Measurements from ENCODE around the gene MYH16.
"Not testable (repeated sequence)": the region's sequence is repeated elsewhere in the genome, so short reads cannot be mapped to it uniquely, and the experiment has no call there.

Gene MYH16

DNA sequence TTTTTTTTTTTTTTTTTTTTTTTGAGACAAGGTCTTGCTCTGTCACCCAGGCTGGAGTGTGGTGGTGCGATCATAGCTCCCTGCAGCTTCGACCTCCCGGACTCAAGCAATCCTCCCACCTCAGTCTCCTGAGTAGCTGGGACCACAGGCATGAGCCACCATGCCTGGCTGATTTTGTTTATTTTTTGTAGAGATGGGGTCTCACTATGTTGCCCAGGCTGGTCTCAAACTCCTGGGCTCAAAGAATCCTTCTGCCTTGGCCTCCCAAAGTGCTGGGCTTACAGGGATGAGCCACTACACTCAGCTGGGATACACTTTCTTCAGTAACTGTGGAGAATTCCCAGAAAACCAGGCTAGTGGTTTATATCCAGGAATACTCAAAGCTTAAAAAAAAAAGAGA lies 78.0 kb downstream of the MYH16 start:
- H3K4me3 ChIP-seq (ENCODE audit: low read length); H2BK120ac ChIP-seq (ENCODE audit: low read depth, low read length); DNase-seq; H2BK5ac ChIP-seq (ENCODE audit: low read length); H3K4me1 ChIP-seq (ENCODE audit: control insufficient read depth, low read depth, low read length); H3K27me3 ChIP-seq (ENCODE audit: insufficient read depth, low read length, poor library complexity); H4K5ac ChIP-seq (ENCODE audit: low read length); H2AK5ac ChIP-seq (ENCODE audit: low read length); H3K4me2 ChIP-seq (ENCODE audit: low read length); H3K23ac ChIP-seq (ENCODE audit: low read length); H3K18ac ChIP-seq (ENCODE audit: low read length); H3K9ac ChIP-seq (ENCODE audit: low read length); H3K79me2 ChIP-seq (ENCODE audit: control insufficient read depth, insufficient read depth, low read length); H2BK15ac ChIP-seq (replicated peaks; ENCODE audit: low read depth); H3K4ac ChIP-seq (ENCODE audit: low read depth, low read length); H4K8ac ChIP-seq (ENCODE audit: low read depth, low read length); H3K56ac ChIP-seq (ENCODE audit: low read length); H3K27ac ChIP-seq (ENCODE audit: low read depth, low read length); H3K79me1 ChIP-seq (ENCODE audit: low read length); H3K36me3 ChIP-seq (ENCODE audit: control insufficient read depth, insufficient read depth, low read length): not testable (repeated sequence)
- no CpG with 5 or more reads among the region's 3 CpGs for WGBS (ENCODE audit: extremely low coverage, insufficient coverage, low lambda C conversion rate)

- Histone ChIP-seq H2BK120ac (ENCODE audit: low read depth, low read length) (no peak overlapping the region), H3K18ac (ENCODE audit: low read length) (no peak overlapping the region), H4K8ac (ENCODE audit: low read depth, low read length) (no peak overlapping the region), H2AK5ac (ENCODE audit: low read length) (no peak overlapping the region), H3K79me2 (ENCODE audit: control insufficient read depth, insufficient read depth, low read length) (no peaks in the 10 kb centered on the region), H3K27ac (ENCODE audit: low read depth, low read length) (no peak overlapping the region), H4K5ac (ENCODE audit: low read length) (no peak overlapping the region), H2BK5ac (ENCODE audit: low read length) (no peak overlapping the region), H3K23ac (ENCODE audit: low read length) (no peak overlapping the region), H2BK15ac (replicated peaks; ENCODE audit: low read depth) (no peak overlapping the region), H3K4me3 (ENCODE audit: low read length) (no peak overlapping the region), H3K56ac (ENCODE audit: low read length) (no peak overlapping the region), H3K9ac (ENCODE audit: low read length) (no peak overlapping the region), H3K4ac (ENCODE audit: low read depth, low read length) (no peak overlapping the region), H3K27me3 (ENCODE audit: insufficient read depth, low read length, poor library complexity) (no peaks in the 10 kb centered on the region), H3K4me2 (ENCODE audit: low read length) (no peak overlapping the region), H3K79me1 (ENCODE audit: low read length) (no peaks in the 10 kb centered on the region), H3K36me3 (ENCODE audit: control insufficient read depth, insufficient read depth, low read length) (peaks cover 4% of the 10 kb centered on the region), H3K4me1 (ENCODE audit: control insufficient read depth, low read depth, low read length) (no peaks in the 10 kb centered on the region)
- no CpG with 5 or more reads among the region's 5 CpGs for WGBS (ENCODE audit: extremely low coverage, insufficient coverage, low lambda C conversion rate)
- no peak for DNase-seq
These were observed 79.6 kb downstream of the MYH16 start for GRCh38 chr7:99352247-99352646.

DNA sequence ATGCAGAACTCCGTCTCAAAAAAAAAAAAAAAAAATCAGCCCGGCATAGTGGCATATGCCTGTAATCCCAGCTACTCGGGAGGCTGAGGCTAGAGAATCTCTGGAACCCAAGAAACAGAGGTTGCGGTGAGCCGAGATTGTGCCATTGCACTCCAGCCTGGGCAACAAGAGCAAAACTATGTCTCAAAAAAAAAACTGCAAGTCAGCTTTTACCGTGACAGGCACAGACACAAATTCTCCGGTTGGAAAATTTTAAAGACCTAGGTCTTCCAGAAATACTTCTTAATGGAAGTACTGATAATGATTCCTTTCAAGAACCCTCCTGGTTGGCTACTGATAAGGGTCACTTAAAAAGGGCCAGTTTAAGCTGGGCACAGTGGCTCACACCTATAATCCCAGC lies 82.5 kb downstream of the MYH16 start:
- no peak overlapping the region for H2BK15ac ChIP-seq (replicated peaks; ENCODE audit: low read depth)
- H3K27me3 ChIP-seq (ENCODE audit: insufficient read depth, low read length, poor library complexity) = no peaks in the 10 kb centered on the region
- WGBS (ENCODE audit: extremely low coverage, insufficient coverage, low lambda C conversion rate) = no CpG with 5 or more reads among the region's 7 CpGs
- H3K23ac ChIP-seq (ENCODE audit: low read length) = no peak overlapping the region
- H3K9ac ChIP-seq (ENCODE audit: low read length) = no peak overlapping the region
- no peak overlapping the region for H2BK5ac ChIP-seq (ENCODE audit: low read length)
- no peaks in the 10 kb centered on the region for H3K4me1 ChIP-seq (ENCODE audit: control insufficient read depth, low read depth, low read length)
- no peak overlapping the region for H2AK5ac ChIP-seq (ENCODE audit: low read length)
- H3K4me2 ChIP-seq (ENCODE audit: low read length) = no peak overlapping the region
- no peak overlapping the region for H3K56ac ChIP-seq (ENCODE audit: low read length)
- no peak overlapping the region for H2BK120ac ChIP-seq (ENCODE audit: low read depth, low read length)
- H4K8ac ChIP-seq (ENCODE audit: low read depth, low read length) = no peak overlapping the region
- no peaks in the 10 kb centered on the region for H3K79me2 ChIP-seq (ENCODE audit: control insufficient read depth, insufficient read depth, low read length)
- H4K5ac ChIP-seq (ENCODE audit: low read length) = no peak overlapping the region
- H3K36me3 ChIP-seq (ENCODE audit: control insufficient read depth, insufficient read depth, low read length) = peaks cover 16% of the 10 kb centered on the region
- DNase-seq = no peak
- H3K79me1 ChIP-seq (ENCODE audit: low read length) = no peaks in the 10 kb centered on the region
- no peak overlapping the region for H3K4ac ChIP-seq (ENCODE audit: low read depth, low read length)
- no peak overlapping the region for H3K27ac ChIP-seq (ENCODE audit: low read depth, low read length)
- H3K18ac ChIP-seq (ENCODE audit: low read length) = no peak overlapping the region
- H3K4me3 ChIP-seq (ENCODE audit: low read length) = no peak overlapping the region

- Histone ChIP-seq H2BK15ac (replicated peaks; ENCODE audit: low read depth) (no peak overlapping the region), H2AK5ac (ENCODE audit: low read length) (no peak overlapping the region), H3K4me3 (ENCODE audit: low read length) (no peak overlapping the region), H3K27ac (ENCODE audit: low read depth, low read length) (no peak overlapping the region), H3K4ac (ENCODE audit: low read depth, low read length) (no peak overlapping the region), H3K9ac (ENCODE audit: low read length) (no peak overlapping the region), H2BK5ac (ENCODE audit: low read length) (no peak overlapping the region), H3K23ac (ENCODE audit: low read length) (no peak overlapping the region), H3K36me3 (ENCODE audit: control insufficient read depth, insufficient read depth, low read length) (peaks cover 14% of the 10 kb centered on the region), H3K27me3 (ENCODE audit: insufficient read depth, low read length, poor library complexity) (no peaks in the 10 kb centered on the region), H4K5ac (ENCODE audit: low read length) (no peak overlapping the region), H3K4me1 (ENCODE audit: control insufficient read depth, low read depth, low read length) (no peaks in the 10 kb centered on the region), H3K18ac (ENCODE audit: low read length) (no peak overlapping the region), H3K4me2 (ENCODE audit: low read length) (no peak overlapping the region), H3K56ac (ENCODE audit: low read length) (no peak overlapping the region), H3K79me2 (ENCODE audit: control insufficient read depth, insufficient read depth, low read length) (no peaks in the 10 kb centered on the region), H3K79me1 (ENCODE audit: low read length) (no peaks in the 10 kb centered on the region), H4K8ac (ENCODE audit: low read depth, low read length) (no peak overlapping the region), H2BK120ac (ENCODE audit: low read depth, low read length) (no peak overlapping the region)
- no CpG with 5 or more reads among the region's 16 CpGs for WGBS (ENCODE audit: extremely low coverage, insufficient coverage, low lambda C conversion rate)
- DNase-seq = no peak
These were observed 85.3 kb downstream of the MYH16 start for GRCh38 chr7:99357701-99358490.

DNA sequence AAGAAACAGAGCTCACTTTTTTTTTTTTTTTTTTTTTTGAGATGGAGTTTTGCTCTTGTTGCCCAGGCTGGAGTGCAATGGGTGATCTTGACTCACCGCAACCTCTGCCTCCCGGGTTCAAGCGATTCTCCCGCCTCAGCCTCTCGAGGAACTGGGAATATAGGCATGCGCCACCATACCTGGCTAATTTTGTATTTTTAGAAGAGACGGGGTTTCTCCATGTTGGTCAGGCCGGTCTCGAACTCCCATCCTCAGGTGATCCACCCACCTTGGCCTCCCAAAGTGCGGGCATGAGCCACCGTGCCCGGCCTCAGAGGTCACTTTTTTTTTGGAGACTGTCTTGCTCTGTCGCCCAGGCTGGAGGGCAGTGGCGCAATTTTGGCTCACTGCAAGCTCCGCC lies 85.9 kb downstream of the MYH16 start:
- not testable (repeated sequence) for H3K4me2 ChIP-seq (ENCODE audit: low read length); H4K8ac ChIP-seq (ENCODE audit: low read depth, low read length); H3K27me3 ChIP-seq (ENCODE audit: insufficient read depth, low read length, poor library complexity); H2BK5ac ChIP-seq (ENCODE audit: low read length); H3K9ac ChIP-seq (ENCODE audit: low read length); H3K4me1 ChIP-seq (ENCODE audit: control insufficient read depth, low read depth, low read length); DNase-seq; H3K79me2 ChIP-seq (ENCODE audit: control insufficient read depth, insufficient read depth, low read length); H3K79me1 ChIP-seq (ENCODE audit: low read length); H3K4me3 ChIP-seq (ENCODE audit: low read length); H2BK15ac ChIP-seq (replicated peaks; ENCODE audit: low read depth); H4K5ac ChIP-seq (ENCODE audit: low read length); H2BK120ac ChIP-seq (ENCODE audit: low read depth, low read length); H3K18ac ChIP-seq (ENCODE audit: low read length); H3K4ac ChIP-seq (ENCODE audit: low read depth, low read length); H2AK5ac ChIP-seq (ENCODE audit: low read length); H3K23ac ChIP-seq (ENCODE audit: low read length); H3K56ac ChIP-seq (ENCODE audit: low read length); H3K27ac ChIP-seq (ENCODE audit: low read depth, low read length)
- H3K36me3 ChIP-seq (ENCODE audit: control insufficient read depth, insufficient read depth, low read length) = peaks cover 14% of the 10 kb centered on the region
- WGBS (ENCODE audit: extremely low coverage, insufficient coverage, low lambda C conversion rate) = no CpG with 5 or more reads among the region's 15 CpGs
